Caco-2 (cell line): Measurements from ENCODE around the gene SLC30A1. TPM values are rescaled to one million over a fixed set of nuclear protein-coding genes. Genes with fewer than 3 reads are reported as not detected.

Source experiments
- BruUV-seq: library from RNA; stranded (reverse); fragments of 400-500 nt; replicated peaks from 2 replicates; lab custom pipeline; 2021; lab: Mats Ljungman, UMichigan
- CTCF ChIA-PET: fragments of 300-600 bp; sonication (Branson Sonifier 250); formaldehyde crosslinking; loops from one replicate; lab custom pipeline; 2022; ENCODE audit warnings: antibody characterized with exemption; lab: Charles Lee
- POLR2A ChIA-PET: fragments of 300-600 bp; sonication (Branson Sonifier 250); formaldehyde crosslinking; loops from one replicate; lab custom pipeline; 2022; ENCODE audit warnings: antibody characterized with exemption; lab: Charles Lee
- DNase-seq, 2 experiments: peaks; one replicate each; pipeline versions ENCODE4 v3.0.0 to v3.0.0-alpha.2; 2020 to 2022
- H3K27me3 ChIP-seq: replicated peaks from 2 replicates; pipeline ENCODE4 v1.6.0; 2011; ENCODE audit warnings: low read length; ENCODE audit not compliant: control insufficient read depth, insufficient read depth
- H3K36me3 ChIP-seq: 2 replicates; pipeline ENCODE4 v1.5.1; 2011; ENCODE audit warnings: low read length; ENCODE audit not compliant: control insufficient read depth, insufficient read depth
- H3K4me1 ChIP-seq: fragments of 250-450 bp; sonication (Bioruptor Pico); 2 replicates; pipeline ENCODE4 v1.5.1; 2020; ENCODE audit warnings: mild to moderate bottlenecking
- H3K4me3 ChIP-seq: 2 replicates; pipeline ENCODE4 v1.5.1; 2011; ENCODE audit warnings: low read depth, mild to moderate bottlenecking, control low read depth, low read length
- H3K9me3 ChIP-seq: fragments of 250-450 bp; sonication (Bioruptor Pico); 2 replicates; pipeline ENCODE4 v1.5.1; 2020; ENCODE audit warnings: mild to moderate bottlenecking, moderate library complexity
- H3K27ac Mint-ChIP-seq: one replicate; pipeline ENCODE4 v1.8.0; 2022; ENCODE audit warnings: mixed read lengths; ENCODE audit not compliant: unreplicated experiment
- H3K27me3 Mint-ChIP-seq: one replicate; pipeline ENCODE4 v1.8.0; 2022; ENCODE audit warnings: mixed read lengths; ENCODE audit not compliant: insufficient read depth, unreplicated experiment
- H3K36me3 Mint-ChIP-seq: one replicate; pipeline ENCODE4 v1.8.0; 2022; ENCODE audit warnings: mild to moderate bottlenecking, mixed read lengths; ENCODE audit not compliant: insufficient read depth, unreplicated experiment
- H3K4me1 Mint-ChIP-seq: one replicate; pipeline ENCODE4 v1.8.0; 2022; ENCODE audit warnings: low read depth, mixed read lengths; ENCODE audit not compliant: unreplicated experiment
- H3K4me3 Mint-ChIP-seq: one replicate; pipeline ENCODE4 v1.8.0; 2022; ENCODE audit warnings: mild to moderate bottlenecking, moderate library complexity, mixed read lengths; ENCODE audit not compliant: unreplicated experiment
- H3K9me3 Mint-ChIP-seq: one replicate; pipeline ENCODE4 v1.8.0; 2022; ENCODE audit warnings: mixed read lengths; ENCODE audit not compliant: unreplicated experiment
- intact Hi-C: fragments of 100-400 bp; cut with micrococcal nuclease; formaldehyde crosslinking; loops from one replicate; pipeline ENCODE4 v1.10.0; 2022; ENCODE audit not compliant: unreplicated experiment
- total RNA-seq: library from RNA; stranded (reverse); gene quantifications from 2 replicates; pipeline ENCODE4 v1.2.3, GENCODE V29; 2022
- TF ChIP-seq, protein P1 (sequence below), 2 experiments: fragments of 200-600 bp in 1 of 2; IDR thresholded peaks; 1 replicate in 1 of 2; 2 replicates in 1 of 2; pipeline versions ENCODE4 v1.5.1 to v1.8.0; 2011 to 2022; ENCODE audit warnings: antibody characterized with exemption in 1 of 2, control low read depth in 1 of 2, inconsistent platforms in 1 of 2, low read depth in 1 of 2, low read length in 1 of 2, mild to moderate bottlenecking in 1 of 2, moderate library complexity in 1 of 2; ENCODE audit not compliant: insufficient read depth in 1 of 2, severe bottlenecking in 1 of 2, unreplicated experiment in 1 of 2

The SLC30A1 gene
- total RNA-seq, 1 experiment from 2014 or later: 26.6 TPM

DNA sequence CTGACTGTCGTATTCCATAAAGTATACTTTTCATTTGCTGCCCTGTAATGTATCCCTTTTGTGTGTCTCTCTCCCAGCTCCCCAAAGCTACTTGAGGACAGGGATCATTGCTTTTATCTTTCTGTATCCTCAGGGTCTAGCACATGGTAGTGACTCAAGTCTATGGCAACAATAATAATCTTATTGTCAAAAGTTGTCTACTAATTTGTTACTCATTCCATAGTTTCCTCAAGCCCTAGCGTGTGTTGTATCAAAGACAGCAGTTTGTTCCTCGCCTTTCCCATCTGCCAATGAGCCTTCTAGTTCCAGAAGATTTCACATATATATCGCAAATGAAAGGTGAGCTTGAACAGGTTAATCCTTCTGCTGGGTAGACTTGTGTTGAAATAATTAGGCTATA lies 9.8 kb upstream of the SLC30A1 start:
- H3K36me3 ChIP-seq: no peaks in the 10 kb centered on the region
- H3K4me1 ChIP-seq: no peaks in the 10 kb centered on the region
- no peaks in the 10 kb centered on the region for H3K36me3 Mint-ChIP-seq
- no peaks in the 10 kb centered on the region for H3K27me3 Mint-ChIP-seq
- no peaks in the 10 kb centered on the region for H3K27me3 ChIP-seq
- intact Hi-C loops: no loop called here
- ChIA-PET POLR2A (no interaction called here), CTCF (no interaction called here)
- no peak overlapping the region for H3K4me3 ChIP-seq
- no peaks in the 10 kb centered on the region for H3K9me3 ChIP-seq
- no peaks in the 10 kb centered on the region for H3K9me3 Mint-ChIP-seq
- DNase-seq: no peak
- H3K4me1 Mint-ChIP-seq: peaks cover 14% of the 10 kb centered on the region
- TF ChIP-seq, protein P1, sequence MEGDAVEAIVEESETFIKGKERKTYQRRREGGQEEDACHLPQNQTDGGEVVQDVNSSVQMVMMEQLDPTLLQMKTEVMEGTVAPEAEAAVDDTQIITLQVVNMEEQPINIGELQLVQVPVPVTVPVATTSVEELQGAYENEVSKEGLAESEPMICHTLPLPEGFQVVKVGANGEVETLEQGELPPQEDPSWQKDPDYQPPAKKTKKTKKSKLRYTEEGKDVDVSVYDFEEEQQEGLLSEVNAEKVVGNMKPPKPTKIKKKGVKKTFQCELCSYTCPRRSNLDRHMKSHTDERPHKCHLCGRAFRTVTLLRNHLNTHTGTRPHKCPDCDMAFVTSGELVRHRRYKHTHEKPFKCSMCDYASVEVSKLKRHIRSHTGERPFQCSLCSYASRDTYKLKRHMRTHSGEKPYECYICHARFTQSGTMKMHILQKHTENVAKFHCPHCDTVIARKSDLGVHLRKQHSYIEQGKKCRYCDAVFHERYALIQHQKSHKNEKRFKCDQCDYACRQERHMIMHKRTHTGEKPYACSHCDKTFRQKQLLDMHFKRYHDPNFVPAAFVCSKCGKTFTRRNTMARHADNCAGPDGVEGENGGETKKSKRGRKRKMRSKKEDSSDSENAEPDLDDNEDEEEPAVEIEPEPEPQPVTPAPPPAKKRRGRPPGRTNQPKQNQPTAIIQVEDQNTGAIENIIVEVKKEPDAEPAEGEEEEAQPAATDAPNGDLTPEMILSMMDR (IDR thresholded peaks at IDR 0.05; ENCODE audit: insufficient read depth in 1 of 2, low read depth in 1 of 2, low read length in 1 of 2, severe bottlenecking in 1 of 2, unreplicated experiment in 1 of 2): no peak
- H3K27ac Mint-ChIP-seq: no peak overlapping the region
- H3K4me3 Mint-ChIP-seq: no peak overlapping the region
- no TSS peak for BruUV-seq

DNA sequence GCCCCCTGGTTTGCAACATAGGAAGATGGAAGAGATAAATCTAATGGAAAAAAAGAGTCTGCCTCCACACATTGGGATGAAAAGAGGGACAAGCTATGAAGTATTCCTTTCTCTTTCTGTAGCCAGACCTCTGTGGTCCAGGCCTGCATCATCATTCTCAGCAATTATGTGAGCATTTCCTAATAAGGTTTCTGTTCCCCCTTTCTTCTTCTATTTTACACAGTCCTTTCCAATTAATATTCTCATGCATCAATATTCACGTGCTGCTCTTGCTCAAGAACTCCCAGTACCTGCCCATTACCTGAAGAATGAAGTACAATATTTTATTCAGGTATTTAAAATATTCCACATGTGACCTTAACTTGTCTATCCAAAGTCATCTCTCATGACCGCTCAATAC lies 8.2 kb upstream of the SLC30A1 start:
- intact Hi-C loops: no loop called here
- Mint-ChIP-seq H3K4me3 (no peak overlapping the region), H3K27me3 (no peaks in the 10 kb centered on the region), H3K4me1 (peaks cover 13% of the 10 kb centered on the region), H3K36me3 (no peaks in the 10 kb centered on the region), H3K27ac (no peak overlapping the region), H3K9me3 (no peaks in the 10 kb centered on the region)
- Histone ChIP-seq H3K36me3 (no peaks in the 10 kb centered on the region), H3K9me3 (no peaks in the 10 kb centered on the region), H3K4me1 (no peaks in the 10 kb centered on the region), H3K4me3 (no peak overlapping the region), H3K27me3 (no peaks in the 10 kb centered on the region)
- TF ChIP-seq, protein P1 (IDR thresholded peaks at IDR 0.05; ENCODE audit: insufficient read depth in 1 of 2, low read depth in 1 of 2, low read length in 1 of 2, severe bottlenecking in 1 of 2, unreplicated experiment in 1 of 2): no peak
- CTCF ChIA-PET: no interaction called here
- no peak for DNase-seq
- POLR2A ChIA-PET: no interaction called here
- no TSS peak for BruUV-seq

GRCh38 chr1:211586538-211586937 lies 7.6 kb upstream of the SLC30A1 start:
- no peak for DNase-seq
- BruUV-seq: no TSS peak
- POLR2A ChIA-PET: no interaction called here
- Histone ChIP-seq H3K4me1 (0 out of 2 replicates have a peak, but pooled peaks cover 6% of the 10 kb centered on the region), H3K9me3 (no peaks in the 10 kb centered on the region), H3K4me3 (no peak overlapping the region), H3K36me3 (no peaks in the 10 kb centered on the region), H3K27me3 (no peaks in the 10 kb centered on the region)
- Mint-ChIP-seq H3K9me3 (no peaks in the 10 kb centered on the region), H3K27me3 (no peaks in the 10 kb centered on the region), H3K36me3 (no peaks in the 10 kb centered on the region), H3K4me3 (no peak overlapping the region), H3K4me1 (peaks cover 9% of the 10 kb centered on the region), H3K27ac (no peak overlapping the region)
- intact Hi-C loops: no loop called here
- TF ChIP-seq, protein P1 (IDR thresholded peaks at IDR 0.05; ENCODE audit: insufficient read depth in 1 of 2, low read depth in 1 of 2, low read length in 1 of 2, severe bottlenecking in 1 of 2, unreplicated experiment in 1 of 2): no peak
- CTCF ChIA-PET: no interaction called here
